ENCODE measurements around the gene XRN1.
A peak's percentile ranks its signal among the peaks of the same experiment; 100 is the strongest.
"Not testable (repeated sequence)": the region's sequence is repeated elsewhere in the genome, so short reads cannot be mapped to it uniquely, and the experiment has no call there.

XRN1 gene

GRCh38 chr3:142460689-142461088, 12.9 kb upstream of the XRN1 start:
- peaks cover 26% of the 10 kb centered on the region for H3K36me3 ChIP-seq (ENCODE audit: control insufficient read depth, insufficient read depth, low read length)
- no peak overlapping the region for H3K27ac ChIP-seq (ENCODE audit: insufficient read depth, low read length, poor library complexity, severe bottlenecking)

DNA sequence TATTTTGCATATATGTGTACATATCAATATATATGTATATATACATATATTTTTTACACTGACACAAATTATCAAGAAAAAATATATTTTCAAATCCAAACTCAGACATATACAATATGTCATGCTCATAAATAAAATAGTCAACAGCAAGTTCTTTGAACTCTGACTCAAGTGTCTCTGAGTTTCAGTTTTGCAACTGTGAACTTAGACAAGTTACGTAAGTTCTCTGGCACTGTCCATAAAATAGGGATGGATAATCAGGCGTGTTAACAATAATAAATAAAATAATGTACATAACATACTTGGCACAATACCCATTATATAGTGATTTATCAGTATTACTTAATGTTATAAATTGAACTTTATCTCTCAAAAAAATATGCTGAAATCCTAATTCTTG, 12.1 kb upstream of the XRN1 start:
- Histone ChIP-seq H3K9me3 (ENCODE audit: control insufficient read depth, low read length) (no peaks in the 10 kb centered on the region), H3K4me3 (ENCODE audit: insufficient read depth, low read depth, low read length, poor library complexity, severe bottlenecking) (no peak overlapping the region), H3K27ac (ENCODE audit: insufficient read depth, low read length, poor library complexity, severe bottlenecking) (no peak overlapping the region), H3K4me1 (ENCODE audit: control insufficient read depth, insufficient read depth, low read length, poor library complexity, severe bottlenecking) (no peaks in the 10 kb centered on the region), H3K36me3 (ENCODE audit: control insufficient read depth, insufficient read depth, low read length) (peaks cover 26% of the 10 kb centered on the region), H3K27me3 (replicated peaks; ENCODE audit: control insufficient read depth, insufficient read depth, low read length, poor library complexity, severe bottlenecking) (no peaks in the 10 kb centered on the region)
- DNase-seq = no peak

More at GRCh38 chr3:142460689-142461088, 12.9 kb upstream of the XRN1 start:
- no peak overlapping the region for H3K4me3 ChIP-seq (ENCODE audit: insufficient read depth, low read depth, low read length, poor library complexity, severe bottlenecking)
- no peaks in the 10 kb centered on the region for H3K9me3 ChIP-seq (ENCODE audit: control insufficient read depth, low read length)
- DNase-seq = no peak
- H3K27me3 ChIP-seq (replicated peaks; ENCODE audit: control insufficient read depth, insufficient read depth, low read length, poor library complexity, severe bottlenecking) = no peaks in the 10 kb centered on the region
- H3K4me1 ChIP-seq (ENCODE audit: control insufficient read depth, insufficient read depth, low read length, poor library complexity, severe bottlenecking) = no peaks in the 10 kb centered on the region

DNA sequence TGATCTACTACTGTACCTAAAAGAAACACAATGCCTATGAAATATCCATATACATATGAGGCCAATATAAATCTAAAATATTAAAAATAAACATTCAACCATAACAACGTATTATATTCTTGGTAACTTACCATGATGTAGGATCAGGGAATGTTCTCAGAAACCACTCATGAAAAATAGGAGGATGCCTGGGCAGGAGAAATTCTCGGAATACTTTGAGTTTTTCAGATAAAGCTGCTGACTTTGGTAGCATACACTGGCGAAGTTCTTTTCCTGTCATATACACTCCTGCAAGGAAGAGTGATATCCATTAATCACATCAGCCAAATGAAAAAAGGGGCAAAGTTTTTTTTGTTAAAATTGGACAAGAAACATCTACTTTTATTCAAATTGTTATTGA, 11.3 kb upstream of the XRN1 start:
- Histone ChIP-seq H3K36me3 (ENCODE audit: control insufficient read depth, insufficient read depth, low read length) (peaks cover 26% of the 10 kb centered on the region), H3K4me1 (ENCODE audit: control insufficient read depth, insufficient read depth, low read length, poor library complexity, severe bottlenecking) (no peaks in the 10 kb centered on the region)

GRCh38 chr3:142450881-142451280, 3.0 kb upstream of the XRN1 start:
- peaks cover 14% of the 10 kb centered on the region for H3K4me1 ChIP-seq (ENCODE audit: control insufficient read depth, insufficient read depth, low read length, poor library complexity, severe bottlenecking)
- no peaks in the 10 kb centered on the region for H3K9me3 ChIP-seq (ENCODE audit: control insufficient read depth, low read length)
- DNase-seq = no peak
- H3K36me3 ChIP-seq (ENCODE audit: control insufficient read depth, insufficient read depth, low read length) = no peaks in the 10 kb centered on the region
- no peak overlapping the region for H3K4me3 ChIP-seq (ENCODE audit: insufficient read depth, low read depth, low read length, poor library complexity, severe bottlenecking)
- no peak overlapping the region for H3K27ac ChIP-seq (ENCODE audit: insufficient read depth, low read length, poor library complexity, severe bottlenecking)
- no peaks in the 10 kb centered on the region for H3K27me3 ChIP-seq (replicated peaks; ENCODE audit: control insufficient read depth, insufficient read depth, low read length, poor library complexity, severe bottlenecking)

More for the DNA sequence above, 11.3 kb upstream of the XRN1 start:
- Histone ChIP-seq H3K27ac (ENCODE audit: insufficient read depth, low read length, poor library complexity, severe bottlenecking) (no peak overlapping the region), H3K9me3 (ENCODE audit: control insufficient read depth, low read length) (no peaks in the 10 kb centered on the region), H3K4me3 (ENCODE audit: insufficient read depth, low read depth, low read length, poor library complexity, severe bottlenecking) (no peak overlapping the region), H3K27me3 (replicated peaks; ENCODE audit: control insufficient read depth, insufficient read depth, low read length, poor library complexity, severe bottlenecking) (no peaks in the 10 kb centered on the region)
- DNase-seq = no peak

DNA sequence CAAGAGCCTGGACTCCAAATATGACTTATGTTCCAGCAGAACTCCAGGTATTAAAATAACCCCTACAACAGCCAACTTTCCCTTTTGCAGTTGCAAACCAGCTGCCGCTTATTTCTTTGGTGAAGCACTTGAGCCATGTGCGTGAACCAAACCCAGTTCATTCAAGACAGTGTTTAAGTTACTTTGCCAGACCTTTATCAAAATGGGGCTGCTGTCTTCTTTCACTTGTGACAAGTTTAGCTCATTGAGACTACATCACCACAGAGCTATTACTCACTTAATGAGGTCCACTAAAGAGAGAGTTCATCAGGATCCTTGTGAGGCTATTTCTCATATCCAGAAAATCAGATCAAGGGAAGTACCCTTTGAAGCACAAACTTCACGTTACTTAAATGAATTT, 2.4 kb upstream of the XRN1 start:
- no peak overlapping the region for H3K4me3 ChIP-seq (ENCODE audit: insufficient read depth, low read depth, low read length, poor library complexity, severe bottlenecking)
- no peaks in the 10 kb centered on the region for H3K27me3 ChIP-seq (replicated peaks; ENCODE audit: control insufficient read depth, insufficient read depth, low read length, poor library complexity, severe bottlenecking)
- no peaks in the 10 kb centered on the region for H3K9me3 ChIP-seq (ENCODE audit: control insufficient read depth, low read length)
- H3K36me3 ChIP-seq (ENCODE audit: control insufficient read depth, insufficient read depth, low read length) = no peaks in the 10 kb centered on the region
- H3K4me1 ChIP-seq (ENCODE audit: control insufficient read depth, insufficient read depth, low read length, poor library complexity, severe bottlenecking) = peaks cover 20% of the 10 kb centered on the region
- DNase-seq = no peak
- H3K27ac ChIP-seq (ENCODE audit: insufficient read depth, low read length, poor library complexity, severe bottlenecking) = no peak overlapping the region

DNA sequence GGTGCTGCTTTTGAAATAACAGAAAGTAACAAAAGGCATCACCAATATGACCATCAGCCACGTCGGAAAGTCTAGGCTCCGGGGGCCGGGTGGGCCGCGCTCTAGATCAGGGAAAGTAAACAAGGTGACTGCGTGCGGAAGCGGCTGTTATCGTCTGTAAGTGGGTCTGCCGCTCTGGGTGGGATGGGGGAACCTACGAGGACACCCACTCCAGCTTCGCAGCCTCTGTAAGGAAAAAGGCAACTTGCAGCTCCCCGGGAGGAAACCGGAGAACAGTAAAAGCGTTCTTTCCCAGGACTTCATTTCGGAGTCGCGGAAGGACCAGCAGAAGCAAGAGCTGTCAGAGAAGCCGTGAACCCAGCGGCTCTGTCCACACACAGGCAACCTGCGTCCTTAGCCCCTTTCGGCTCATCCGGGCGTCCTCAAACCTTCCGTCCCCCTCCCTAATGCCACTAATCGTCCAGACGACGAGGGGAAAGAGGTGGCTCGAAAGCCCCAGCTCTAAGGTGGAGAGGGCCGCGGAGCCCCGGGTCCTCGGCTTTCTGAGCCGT, 461 bp downstream of the XRN1 start:
- no peaks in the 10 kb centered on the region for H3K36me3 ChIP-seq (ENCODE audit: control insufficient read depth, insufficient read depth, low read length)
- peak; percentile 12 to 23 (median 21) for DNase-seq
- H3K27ac ChIP-seq (ENCODE audit: insufficient read depth, low read length, poor library complexity, severe bottlenecking) = peak overlapping the region; percentile 96
- H3K9me3 ChIP-seq (ENCODE audit: control insufficient read depth, low read length) = no peaks in the 10 kb centered on the region
- no peaks in the 10 kb centered on the region for H3K27me3 ChIP-seq (replicated peaks; ENCODE audit: control insufficient read depth, insufficient read depth, low read length, poor library complexity, severe bottlenecking)
- peaks cover 25% of the 10 kb centered on the region for H3K4me1 ChIP-seq (ENCODE audit: control insufficient read depth, insufficient read depth, low read length, poor library complexity, severe bottlenecking)
- H3K4me3 ChIP-seq (ENCODE audit: insufficient read depth, low read depth, low read length, poor library complexity, severe bottlenecking) = peak overlapping the region; percentile 89

GRCh38 chr3:142445816-142446254, 2.0 kb downstream of the XRN1 start:
- no peaks in the 10 kb centered on the region for H3K36me3 ChIP-seq (ENCODE audit: control insufficient read depth, insufficient read depth, low read length)
- H3K4me3 ChIP-seq (ENCODE audit: insufficient read depth, low read depth, low read length, poor library complexity, severe bottlenecking) = peak overlapping the region; percentile 89
- no peak for DNase-seq
- no peaks in the 10 kb centered on the region for H3K9me3 ChIP-seq (ENCODE audit: control insufficient read depth, low read length)
- peaks cover 25% of the 10 kb centered on the region for H3K4me1 ChIP-seq (ENCODE audit: control insufficient read depth, insufficient read depth, low read length, poor library complexity, severe bottlenecking)
- H3K27ac ChIP-seq (ENCODE audit: insufficient read depth, low read length, poor library complexity, severe bottlenecking) = peak overlapping the region; percentile 96
- H3K27me3 ChIP-seq (replicated peaks; ENCODE audit: control insufficient read depth, insufficient read depth, low read length, poor library complexity, severe bottlenecking) = no peaks in the 10 kb centered on the region

- Histone ChIP-seq H3K9me3 (ENCODE audit: control insufficient read depth, low read length) (no peaks in the 10 kb centered on the region), H3K27me3 (replicated peaks; ENCODE audit: control insufficient read depth, insufficient read depth, low read length, poor library complexity, severe bottlenecking) (no peaks in the 10 kb centered on the region), H3K27ac (ENCODE audit: insufficient read depth, low read length, poor library complexity, severe bottlenecking) (no peak overlapping the region), H3K4me3 (ENCODE audit: insufficient read depth, low read depth, low read length, poor library complexity, severe bottlenecking) (no peak overlapping the region), H3K4me1 (ENCODE audit: control insufficient read depth, insufficient read depth, low read length, poor library complexity, severe bottlenecking) (peaks cover 25% of the 10 kb centered on the region), H3K36me3 (ENCODE audit: control insufficient read depth, insufficient read depth, low read length) (no peaks in the 10 kb centered on the region)
- DNase-seq = no peak
These were observed 3.5 kb downstream of the XRN1 start for GRCh38 chr3:142444343-142444742.

GRCh38 chr3:142443060-142443459, 4.8 kb downstream of the XRN1 start:
- not testable (repeated sequence) for H3K9me3 ChIP-seq (ENCODE audit: control insufficient read depth, low read length); H3K36me3 ChIP-seq (ENCODE audit: control insufficient read depth, insufficient read depth, low read length); H3K27ac ChIP-seq (ENCODE audit: insufficient read depth, low read length, poor library complexity, severe bottlenecking); H3K27me3 ChIP-seq (replicated peaks; ENCODE audit: control insufficient read depth, insufficient read depth, low read length, poor library complexity, severe bottlenecking); DNase-seq; H3K4me3 ChIP-seq (ENCODE audit: insufficient read depth, low read depth, low read length, poor library complexity, severe bottlenecking)
- H3K4me1 ChIP-seq (ENCODE audit: control insufficient read depth, insufficient read depth, low read length, poor library complexity, severe bottlenecking) = peaks cover 21% of the 10 kb centered on the region

- not testable (repeated sequence) for H3K9me3 ChIP-seq (ENCODE audit: control insufficient read depth, low read length)
These were observed 8.2 kb downstream of the XRN1 start for GRCh38 chr3:142439499-142440220.

More at GRCh38 chr3:142439499-142440220, 8.2 kb downstream of the XRN1 start:
- H3K36me3 ChIP-seq (ENCODE audit: control insufficient read depth, insufficient read depth, low read length); H3K27ac ChIP-seq (ENCODE audit: insufficient read depth, low read length, poor library complexity, severe bottlenecking); H3K27me3 ChIP-seq (replicated peaks; ENCODE audit: control insufficient read depth, insufficient read depth, low read length, poor library complexity, severe bottlenecking); DNase-seq; H3K4me3 ChIP-seq (ENCODE audit: insufficient read depth, low read depth, low read length, poor library complexity, severe bottlenecking): not testable (repeated sequence)
- H3K4me1 ChIP-seq (ENCODE audit: control insufficient read depth, insufficient read depth, low read length, poor library complexity, severe bottlenecking) = peaks cover 10% of the 10 kb centered on the region
